Bone marrow (tissue), 2 donors: Measurements from ENCODE around the gene QRICH2.
A peak's percentile ranks its signal among the peaks of the same experiment; 100 is the strongest.
"Not testable (repeated sequence)": the region's sequence is repeated elsewhere in the genome, so short reads cannot be mapped to it uniquely, and the experiment has no call there.

Experiments used
- DNase-seq, 2 donors: peaks; one replicate each; lab custom pipeline; 2025; lab: John Stamatoyannopoulos, UW

Gene QRICH2

GRCh38 chr17:76247304-76247703 is 60.8 kb downstream of the QRICH2 start:
- no peak for DNase-seq

GRCh38 chr17:76246080-76247066 is 61.7 kb downstream of the QRICH2 start:
- DNase-seq = peak in 1 of 2 donors; percentile 24

- not testable (repeated sequence) for DNase-seq
Measured at GRCh38 chr17:76244721-76245120, 63.4 kb downstream of the QRICH2 start.

GRCh38 chr17:76243826-76244679 is 64.0 kb downstream of the QRICH2 start:
- peak in 1 of 2 donors; percentile 5 for DNase-seq

- DNase-seq = no peak
Measured at GRCh38 chr17:76241691-76242255, 66.3 kb downstream of the QRICH2 start.

- no peak for DNase-seq
Measured at GRCh38 chr17:76241204-76241538, 66.9 kb downstream of the QRICH2 start.

- DNase-seq = no peak
Measured at GRCh38 chr17:76240461-76241203, 67.4 kb downstream of the QRICH2 start, which contains the start of gene RNF157. TSS of gene RNF157 (minus strand) at chr17:76240493. CDS start at chr17:76240240, 253 bp downstream.

GRCh38 chr17:76239538-76240274 is 68.4 kb downstream of the QRICH2 start:
- DNase-seq = no peak

GRCh38 chr17:76238847-76239537 is 69.1 kb downstream of the QRICH2 start:
- no peak for DNase-seq

GRCh38 chr17:76237859-76238313 is 70.2 kb downstream of the QRICH2 start:
- DNase-seq = no peak

GRCh38 chr17:76236603-76237002 is 71.5 kb downstream of the QRICH2 start:
- no peak for DNase-seq

GRCh38 chr17:76235883-76236282 is 72.2 kb downstream of the QRICH2 start:
- no peak for DNase-seq

GRCh38 chr17:76234354-76234679 is 73.8 kb downstream of the QRICH2 start:
- no peak for DNase-seq

- no peak for DNase-seq
Measured at GRCh38 chr17:76233588-76234353, 74.3 kb downstream of the QRICH2 start.

GRCh38 chr17:76232342-76232741 is 75.7 kb downstream of the QRICH2 start:
- DNase-seq = no peak

GRCh38 chr17:76226749-76227148 is 81.3 kb downstream of the QRICH2 start:
- not testable (repeated sequence) for DNase-seq

GRCh38 chr17:76225373-76226086 is 82.5 kb downstream of the QRICH2 start:
- DNase-seq = not testable (repeated sequence)
